Measurements from ENCODE around the gene CLK1. TPM values are rescaled to one million over a fixed set of nuclear protein-coding genes. Genes with fewer than 3 reads are reported as not detected.

The CLK1 gene
- total RNA-seq, 1 experiment from 2014 or later: 46.8 TPM

- H2BK120ac ChIP-seq (ENCODE audit: low read depth, low read length, poor library complexity, severe bottlenecking): no peak overlapping the region
- peaks cover 25% of the 10 kb centered on the region; the same call in 1 of the 2 replicates for H3K79me2 ChIP-seq (ENCODE audit: insufficient read depth, low read length)
- TF ChIP-seq, protein P1, sequence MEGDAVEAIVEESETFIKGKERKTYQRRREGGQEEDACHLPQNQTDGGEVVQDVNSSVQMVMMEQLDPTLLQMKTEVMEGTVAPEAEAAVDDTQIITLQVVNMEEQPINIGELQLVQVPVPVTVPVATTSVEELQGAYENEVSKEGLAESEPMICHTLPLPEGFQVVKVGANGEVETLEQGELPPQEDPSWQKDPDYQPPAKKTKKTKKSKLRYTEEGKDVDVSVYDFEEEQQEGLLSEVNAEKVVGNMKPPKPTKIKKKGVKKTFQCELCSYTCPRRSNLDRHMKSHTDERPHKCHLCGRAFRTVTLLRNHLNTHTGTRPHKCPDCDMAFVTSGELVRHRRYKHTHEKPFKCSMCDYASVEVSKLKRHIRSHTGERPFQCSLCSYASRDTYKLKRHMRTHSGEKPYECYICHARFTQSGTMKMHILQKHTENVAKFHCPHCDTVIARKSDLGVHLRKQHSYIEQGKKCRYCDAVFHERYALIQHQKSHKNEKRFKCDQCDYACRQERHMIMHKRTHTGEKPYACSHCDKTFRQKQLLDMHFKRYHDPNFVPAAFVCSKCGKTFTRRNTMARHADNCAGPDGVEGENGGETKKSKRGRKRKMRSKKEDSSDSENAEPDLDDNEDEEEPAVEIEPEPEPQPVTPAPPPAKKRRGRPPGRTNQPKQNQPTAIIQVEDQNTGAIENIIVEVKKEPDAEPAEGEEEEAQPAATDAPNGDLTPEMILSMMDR (conservative IDR thresholded peaks at IDR 0.05): no peak
- H3K56ac ChIP-seq (ENCODE audit: insufficient read length, low read depth, low read length): no peak overlapping the region
- H4K91ac ChIP-seq (ENCODE audit: insufficient read length, low read depth, low read length): no peak overlapping the region
- no peak overlapping the region for H2BK12ac ChIP-seq (ENCODE audit: insufficient read length, low read depth, low read length)
- H3K27ac ChIP-seq (ENCODE audit: insufficient read length, low read depth, low read length): no peak overlapping the region
- H2BK15ac ChIP-seq (ENCODE audit: low read depth, low read length): no peak overlapping the region
- no peak overlapping the region for H2AK5ac ChIP-seq (ENCODE audit: insufficient read length, low read length)
- H3K36me3 Mint-ChIP-seq (ENCODE audit: insufficient read depth in 1 of 3, low read depth in 3 of 3): peaks cover 30 to 50% (median 46%) of the 10 kb centered on the region in 3 experiments
- no peak overlapping the region for H3K14ac ChIP-seq (ENCODE audit: insufficient read depth, low read length)
- H3K79me1 ChIP-seq (ENCODE audit: insufficient read depth, low read depth, low read length, poor library complexity, severe bottlenecking): peaks cover 7% of the 10 kb centered on the region
- no peak for DNase-seq
- no peak overlapping the region for H2AFZ ChIP-seq (ENCODE audit: low read length)
- peak overlapping the region; percentile 61 for H3K9ac ChIP-seq (ENCODE audit: extremely low read depth, insufficient read length, low read length)
- H3K27ac Mint-ChIP-seq: peak overlapping the region; percentile 12 to 92 (median 87); a peak in 5 of 7 replicates
- peak overlapping the region; percentile 72 for H3K4me2 ChIP-seq (ENCODE audit: insufficient read depth, insufficient read length, low read length)
- H3K4me3 Mint-ChIP-seq: peak overlapping the region; percentile 94 to 97
- no peak overlapping the region for H3K4ac ChIP-seq (ENCODE audit: low read depth, low read length)
- no peak overlapping the region for H3K18ac ChIP-seq (ENCODE audit: insufficient read length, low read depth, low read length)
- no CpG with 5 or more reads among the region's 13 CpGs for WGBS (ENCODE audit: extremely low coverage, insufficient read length, low lambda C conversion rate)
- H3K4me1 ChIP-seq (ENCODE audit: insufficient read depth, low read length): no peaks in the 10 kb centered on the region
- H3K4me1 Mint-ChIP-seq: peaks cover 22 to 23% of the 10 kb centered on the region in 2 experiments
- H3K27me3 ChIP-seq (ENCODE audit: insufficient read depth, low read length): no peaks in the 10 kb centered on the region
- H3K9me3 ChIP-seq (ENCODE audit: control insufficient read depth, low read depth, low read length): no peaks in the 10 kb centered on the region
- no peak overlapping the region for H3K23ac ChIP-seq (ENCODE audit: insufficient read length, low read depth, low read length)
- no peak overlapping the region for H4K5ac ChIP-seq (ENCODE audit: insufficient read length, low read depth, low read length)
- H3K23me2 ChIP-seq (ENCODE audit: insufficient read length, low read depth, low read length, poor library complexity, severe bottlenecking): peaks cover 10% of the 10 kb centered on the region
- H3K27me3 Mint-ChIP-seq (ENCODE audit: low read depth): no peaks in the 10 kb centered on the region
- no peak overlapping the region for H4K8ac ChIP-seq (replicated peaks; ENCODE audit: insufficient read length, low read depth, low read length)
- H3T11ph ChIP-seq (ENCODE audit: low read length): no peak overlapping the region
- H4K20me1 ChIP-seq (ENCODE audit: control insufficient read depth, insufficient read depth, insufficient read length): no peaks in the 10 kb centered on the region
- H3K9me3 Mint-ChIP-seq: no peaks in the 10 kb centered on the region
- no peak overlapping the region for H2BK20ac ChIP-seq (ENCODE audit: low read depth, low read length, poor library complexity, severe bottlenecking)
- H2BK5ac ChIP-seq (ENCODE audit: insufficient read length, low read length): no peak overlapping the region
Observed at GRCh38 chr2:200862532-200863000, 1.9 kb downstream of the CLK1 start.

All from H9 (cell line).